ENCODE data around the gene MBNL1.
A peak's percentile ranks its signal among the peaks of the same experiment; 100 is the strongest.

Gene MBNL1

GRCh38 chr3:152269056-152269830 lies 514 bp downstream of the MBNL1 start:
- H2AFZ ChIP-seq (ENCODE audit: low read depth, low read length): peak overlapping the region; percentile 65
- peaks cover 41% of the 10 kb centered on the region for H4K20me1 ChIP-seq (ENCODE audit: insufficient read depth, low read length)
- peaks cover 80% of the 10 kb centered on the region for H3K4me1 ChIP-seq (ENCODE audit: insufficient read depth, low read length)

GRCh38 chr3:152269831-152270734 lies 1.4 kb downstream of the MBNL1 start:
- peaks cover 99% of the 10 kb centered on the region for H3K79me2 ChIP-seq (ENCODE audit: insufficient read depth, low read length)
- peak overlapping the region; percentile 65 for H2AFZ ChIP-seq (ENCODE audit: low read depth, low read length)
- H3K36me3 ChIP-seq (ENCODE audit: insufficient read depth, low read length): peaks cover 25% of the 10 kb centered on the region
- peak overlapping the region; percentile 53 to 68 for H3K4me3 ChIP-seq (ENCODE audit: low read depth in 1 of 2, low read length in 2 of 2)
- DNase-seq (peak; percentile 45), ATAC-seq (ENCODE audit: insufficient read depth, low read depth) (peak; percentile 33)
- peak overlapping the region; percentile 92 for H3K27ac ChIP-seq (ENCODE audit: low read length)
- H3K4me1 ChIP-seq (ENCODE audit: insufficient read depth, low read length): peaks cover 82% of the 10 kb centered on the region
- no peak for TF ChIP-seq EZH2 (IDR thresholded peaks at IDR 0.05; ENCODE audit: borderline replicate concordance, low read depth, low read length, severe bottlenecking)
- no peak for TF ChIP-seq CTCF (IDR thresholded peaks at IDR 0.05; ENCODE audit: borderline replicate concordance, extremely low read depth, low read length, poor library complexity, severe bottlenecking)
- peaks cover 49% of the 10 kb centered on the region for H4K20me1 ChIP-seq (ENCODE audit: insufficient read depth, low read length)
- peak overlapping the region; percentile 74 for H3K4me2 ChIP-seq (ENCODE audit: insufficient read depth, low read length)
- H3K9ac ChIP-seq (ENCODE audit: low read depth, low read length): peak overlapping the region; percentile 93
- no peaks in the 10 kb centered on the region for H3K27me3 ChIP-seq (ENCODE audit: insufficient read depth, low read length, poor library complexity)
- no peaks in the 10 kb centered on the region for H3K9me3 ChIP-seq (ENCODE audit: insufficient read depth, low read length, severe bottlenecking)

More at GRCh38 chr3:152269056-152269830, 514 bp downstream of the MBNL1 start:
- no peak for DNase-seq
- H3K9me3 ChIP-seq (ENCODE audit: insufficient read depth, low read length, severe bottlenecking): no peaks in the 10 kb centered on the region
- H3K9ac ChIP-seq (ENCODE audit: low read depth, low read length): peak overlapping the region; percentile 93
- peak overlapping the region; percentile 53 to 68 for H3K4me3 ChIP-seq (ENCODE audit: low read depth in 1 of 2, low read length in 2 of 2)
- peaks cover 99% of the 10 kb centered on the region for H3K79me2 ChIP-seq (ENCODE audit: insufficient read depth, low read length)
- H3K36me3 ChIP-seq (ENCODE audit: insufficient read depth, low read length): peaks cover 25% of the 10 kb centered on the region
- peak overlapping the region; percentile 74 for H3K4me2 ChIP-seq (ENCODE audit: insufficient read depth, low read length)
- peak overlapping the region; percentile 92 for H3K27ac ChIP-seq (ENCODE audit: low read length)
- ATAC-seq (ENCODE audit: insufficient read depth, low read depth): peak; percentile 49
- no peaks in the 10 kb centered on the region for H3K27me3 ChIP-seq (ENCODE audit: insufficient read depth, low read length, poor library complexity)
- TF ChIP-seq EZH2 (IDR thresholded peaks at IDR 0.05; ENCODE audit: borderline replicate concordance, low read depth, low read length, severe bottlenecking): no peak
- no peak for TF ChIP-seq CTCF (IDR thresholded peaks at IDR 0.05; ENCODE audit: borderline replicate concordance, extremely low read depth, low read length, poor library complexity, severe bottlenecking)

- Histone ChIP-seq H3K79me2 (ENCODE audit: insufficient read depth, low read length) (peaks cover 99% of the 10 kb centered on the region), H4K20me1 (ENCODE audit: insufficient read depth, low read length) (peaks cover 53% of the 10 kb centered on the region), H3K4me2 (ENCODE audit: insufficient read depth, low read length) (peak overlapping the region; percentile 74), H3K4me1 (ENCODE audit: insufficient read depth, low read length) (peaks cover 80% of the 10 kb centered on the region), H3K9ac (ENCODE audit: low read depth, low read length) (peak overlapping the region; percentile 93), H3K27ac (ENCODE audit: low read length) (peak overlapping the region; percentile 13), H2AFZ (ENCODE audit: low read depth, low read length) (no peak overlapping the region), H3K4me3 (ENCODE audit: low read depth in 1 of 2, low read length in 2 of 2) (peak overlapping the region; percentile 53 to 68; a peak in 3 of 4 replicates), H3K9me3 (ENCODE audit: insufficient read depth, low read length, severe bottlenecking) (no peaks in the 10 kb centered on the region), H3K27me3 (ENCODE audit: insufficient read depth, low read length, poor library complexity) (no peaks in the 10 kb centered on the region), H3K36me3 (ENCODE audit: insufficient read depth, low read length) (peaks cover 25% of the 10 kb centered on the region)
- DNase-seq (no peak), ATAC-seq (ENCODE audit: insufficient read depth, low read depth) (no peak)
- TF ChIP-seq CTCF (IDR thresholded peaks at IDR 0.05; ENCODE audit: borderline replicate concordance, extremely low read depth, low read length, poor library complexity, severe bottlenecking) (no peak), EZH2 (IDR thresholded peaks at IDR 0.05; ENCODE audit: borderline replicate concordance, low read depth, low read length, severe bottlenecking) (no peak)
These were observed 2.2 kb downstream of the MBNL1 start for GRCh38 chr3:152270937-152271336.

Data from DND-41 (cell line).